Measurements from ENCODE around the gene NFKBIE. TPM values are rescaled to one million over a fixed set of nuclear protein-coding genes. Genes with fewer than 3 reads are reported as not detected.

NFKBIE gene
- total RNA-seq, 1 experiment from 2014 or later: 9.7 TPM

DNA sequence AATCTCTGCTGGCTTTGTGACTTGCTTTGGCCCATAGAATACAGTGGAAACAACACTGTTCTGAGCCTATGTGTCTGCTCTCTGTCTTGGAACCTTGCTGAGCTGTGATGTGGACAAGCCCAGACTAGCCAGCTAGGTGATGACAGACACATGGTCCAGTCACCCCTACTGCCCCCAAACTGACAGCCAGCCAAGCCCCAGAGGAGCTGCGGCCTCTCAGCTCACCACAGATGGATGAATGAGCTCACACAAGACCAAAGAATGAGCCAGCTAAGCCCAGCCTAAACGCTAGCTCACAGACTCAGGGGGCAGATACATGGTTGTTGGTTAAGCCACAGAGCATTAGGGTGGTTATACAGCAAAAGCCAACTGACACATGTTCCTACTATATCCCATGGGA lies 43.7 kb upstream of the NFKBIE start:
- no CpG with 5 or more reads among the region's 2 CpGs for WGBS (ENCODE audit: extremely low coverage, insufficient read length, low lambda C conversion rate)
- Histone ChIP-seq H4K8ac (replicated peaks; ENCODE audit: insufficient read length, low read depth, low read length) (no peak overlapping the region), H2BK120ac (ENCODE audit: low read depth, low read length, poor library complexity, severe bottlenecking) (no peak overlapping the region), H3K79me2 (ENCODE audit: insufficient read depth, low read length) (peaks cover 6% of the 10 kb centered on the region; the same call in 1 of the 2 replicates), H4K91ac (ENCODE audit: insufficient read length, low read depth, low read length) (no peak overlapping the region), H2BK12ac (ENCODE audit: insufficient read length, low read depth, low read length) (no peak overlapping the region), H3T11ph (ENCODE audit: low read length) (no peak overlapping the region), H3K79me1 (ENCODE audit: insufficient read depth, low read depth, low read length, poor library complexity, severe bottlenecking) (peaks cover 5% of the 10 kb centered on the region), H3K4me2 (ENCODE audit: insufficient read depth, insufficient read length, low read length) (no peak overlapping the region), H2BK5ac (ENCODE audit: insufficient read length, low read length) (no peak overlapping the region), H2BK15ac (ENCODE audit: low read depth, low read length) (no peak overlapping the region), H3K4ac (ENCODE audit: low read depth, low read length) (no peak overlapping the region), H3K18ac (ENCODE audit: insufficient read length, low read depth, low read length) (no peak overlapping the region), H3K27ac (ENCODE audit: insufficient read length, low read depth, low read length) (no peak overlapping the region), H3K23ac (ENCODE audit: insufficient read length, low read depth, low read length) (no peak overlapping the region), H2BK20ac (ENCODE audit: low read depth, low read length, poor library complexity, severe bottlenecking) (no peak overlapping the region), H3K56ac (ENCODE audit: insufficient read length, low read depth, low read length) (no peak overlapping the region), H4K5ac (ENCODE audit: insufficient read length, low read depth, low read length) (no peak overlapping the region), H4K20me1 (ENCODE audit: control insufficient read depth, insufficient read depth, insufficient read length) (no peaks in the 10 kb centered on the region), H2AK5ac (ENCODE audit: insufficient read length, low read length) (no peak overlapping the region), H3K9me3 (ENCODE audit: control insufficient read depth, low read depth, low read length) (no peaks in the 10 kb centered on the region), H3K27me3 (ENCODE audit: insufficient read depth, low read length) (peaks cover 2% of the 10 kb centered on the region; the same call in 1 of the 2 replicates), H2AFZ (ENCODE audit: low read length) (no peak overlapping the region), H3K4me1 (ENCODE audit: insufficient read depth, low read length) (no peaks in the 10 kb centered on the region), H3K14ac (ENCODE audit: insufficient read depth, low read length) (no peak overlapping the region), H3K23me2 (ENCODE audit: insufficient read length, low read depth, low read length, poor library complexity, severe bottlenecking) (peaks cover 4% of the 10 kb centered on the region), H3K9ac (ENCODE audit: extremely low read depth, insufficient read length, low read length) (no peak overlapping the region)
- TF ChIP-seq, protein P1, sequence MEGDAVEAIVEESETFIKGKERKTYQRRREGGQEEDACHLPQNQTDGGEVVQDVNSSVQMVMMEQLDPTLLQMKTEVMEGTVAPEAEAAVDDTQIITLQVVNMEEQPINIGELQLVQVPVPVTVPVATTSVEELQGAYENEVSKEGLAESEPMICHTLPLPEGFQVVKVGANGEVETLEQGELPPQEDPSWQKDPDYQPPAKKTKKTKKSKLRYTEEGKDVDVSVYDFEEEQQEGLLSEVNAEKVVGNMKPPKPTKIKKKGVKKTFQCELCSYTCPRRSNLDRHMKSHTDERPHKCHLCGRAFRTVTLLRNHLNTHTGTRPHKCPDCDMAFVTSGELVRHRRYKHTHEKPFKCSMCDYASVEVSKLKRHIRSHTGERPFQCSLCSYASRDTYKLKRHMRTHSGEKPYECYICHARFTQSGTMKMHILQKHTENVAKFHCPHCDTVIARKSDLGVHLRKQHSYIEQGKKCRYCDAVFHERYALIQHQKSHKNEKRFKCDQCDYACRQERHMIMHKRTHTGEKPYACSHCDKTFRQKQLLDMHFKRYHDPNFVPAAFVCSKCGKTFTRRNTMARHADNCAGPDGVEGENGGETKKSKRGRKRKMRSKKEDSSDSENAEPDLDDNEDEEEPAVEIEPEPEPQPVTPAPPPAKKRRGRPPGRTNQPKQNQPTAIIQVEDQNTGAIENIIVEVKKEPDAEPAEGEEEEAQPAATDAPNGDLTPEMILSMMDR (conservative IDR thresholded peaks at IDR 0.05): no peak
- no peaks in the 10 kb centered on the region for H3K9me3 Mint-ChIP-seq
- no peak overlapping the region for H3K27ac Mint-ChIP-seq
- H3K4me1 Mint-ChIP-seq: peaks cover 9% of the 10 kb centered on the region in 2 experiments
- no peak overlapping the region for H3K4me3 Mint-ChIP-seq
- H3K27me3 Mint-ChIP-seq (ENCODE audit: low read depth): no peaks in the 10 kb centered on the region; the same call in 1 of the 2 replicates
- peaks cover 27 to 73% (median 67%) of the 10 kb centered on the region in 3 experiments for H3K36me3 Mint-ChIP-seq (ENCODE audit: insufficient read depth in 1 of 3, low read depth in 3 of 3)
- no peak for DNase-seq

Data from H9 (cell line).